Measurements from ENCODE around the gene DHDH.
"Not testable (repeated sequence)": the region's sequence is repeated elsewhere in the genome, so short reads cannot be mapped to it uniquely, and the experiment has no call there.

The DHDH gene

DNA sequence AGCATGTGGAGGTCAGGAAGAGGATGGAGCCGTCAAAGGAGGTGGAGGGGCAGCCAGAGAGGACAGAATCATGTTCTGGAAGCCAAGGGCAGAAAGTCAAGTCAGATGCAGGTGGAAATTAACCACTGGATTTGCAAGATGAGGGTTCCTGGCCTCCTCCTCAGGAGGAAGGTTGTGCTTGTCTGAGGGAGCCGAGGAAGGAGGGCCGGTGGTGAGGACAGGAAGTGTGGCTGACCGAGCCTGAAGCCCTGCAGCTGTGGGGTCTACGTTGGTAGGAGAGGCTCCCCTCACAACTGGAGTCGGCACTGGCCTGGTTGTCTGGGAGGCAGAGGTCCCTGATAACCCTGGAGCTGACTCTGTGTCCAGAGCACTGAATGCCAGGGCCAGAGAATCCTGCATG lies 15.4 kb upstream of the DHDH start:
- DNase-seq: no peak

DNA sequence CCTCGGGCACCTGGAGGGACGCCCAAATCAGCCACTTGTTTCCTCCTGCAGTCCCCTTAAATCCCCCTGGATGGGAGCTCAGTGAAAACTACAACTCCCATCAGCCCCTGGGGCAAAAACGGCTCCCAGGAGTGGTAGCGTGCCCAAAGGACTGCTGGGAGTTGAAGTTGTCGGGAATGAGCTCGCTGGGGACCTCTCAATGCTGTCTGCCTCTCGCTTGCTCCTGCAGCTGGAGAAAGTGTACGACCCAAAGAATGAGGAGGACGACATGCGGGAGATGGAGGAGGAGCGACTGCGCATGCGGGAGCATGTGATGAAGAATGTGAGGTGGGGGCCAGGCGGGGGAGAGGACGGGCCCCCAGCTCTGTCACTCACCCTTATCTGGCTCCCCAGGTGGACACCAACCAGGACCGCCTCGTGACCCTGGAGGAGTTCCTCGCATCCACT lies 14.7 kb upstream of the DHDH start:
- no peak for DNase-seq

DNA sequence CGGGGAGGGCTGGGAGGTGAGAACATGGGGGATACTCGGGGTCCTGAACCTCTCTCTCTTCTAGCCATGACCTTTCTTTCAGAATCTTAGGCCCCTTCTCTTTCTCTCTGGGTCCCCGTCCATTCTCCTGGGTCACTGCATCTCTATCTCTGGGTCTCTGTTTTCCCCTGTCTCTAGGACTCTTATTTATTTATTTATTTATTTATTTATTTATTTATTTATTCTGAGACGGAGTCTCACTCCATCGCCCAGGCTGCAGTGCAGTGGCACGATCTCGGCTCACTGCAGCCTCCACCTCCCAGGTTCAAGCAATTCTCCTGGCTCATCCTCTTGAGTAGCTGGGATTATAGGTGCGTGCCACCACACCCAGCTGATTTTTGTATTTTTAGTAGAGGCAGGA lies 14.2 kb upstream of the DHDH start:
- not testable (repeated sequence) for DNase-seq

DNA sequence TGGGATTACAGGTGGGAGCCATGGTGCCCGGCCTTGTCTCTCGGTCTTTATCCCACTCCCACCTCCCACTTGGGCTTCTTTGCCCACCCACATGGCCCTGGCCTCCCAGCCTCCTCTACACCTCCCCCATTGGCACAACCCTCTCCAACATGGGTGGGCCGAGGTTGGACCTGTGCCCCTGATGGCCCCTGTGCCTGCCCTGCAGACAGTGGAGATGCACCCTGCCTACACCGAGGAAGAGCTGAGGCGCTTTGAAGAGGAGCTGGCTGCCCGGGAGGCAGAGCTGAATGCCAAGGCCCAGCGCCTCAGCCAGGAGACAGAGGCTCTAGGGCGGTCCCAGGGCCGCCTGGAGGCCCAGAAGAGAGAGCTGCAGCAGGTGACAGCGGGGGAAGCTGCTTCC lies 12.6 kb upstream of the DHDH start:
- no peak for DNase-seq

DNA sequence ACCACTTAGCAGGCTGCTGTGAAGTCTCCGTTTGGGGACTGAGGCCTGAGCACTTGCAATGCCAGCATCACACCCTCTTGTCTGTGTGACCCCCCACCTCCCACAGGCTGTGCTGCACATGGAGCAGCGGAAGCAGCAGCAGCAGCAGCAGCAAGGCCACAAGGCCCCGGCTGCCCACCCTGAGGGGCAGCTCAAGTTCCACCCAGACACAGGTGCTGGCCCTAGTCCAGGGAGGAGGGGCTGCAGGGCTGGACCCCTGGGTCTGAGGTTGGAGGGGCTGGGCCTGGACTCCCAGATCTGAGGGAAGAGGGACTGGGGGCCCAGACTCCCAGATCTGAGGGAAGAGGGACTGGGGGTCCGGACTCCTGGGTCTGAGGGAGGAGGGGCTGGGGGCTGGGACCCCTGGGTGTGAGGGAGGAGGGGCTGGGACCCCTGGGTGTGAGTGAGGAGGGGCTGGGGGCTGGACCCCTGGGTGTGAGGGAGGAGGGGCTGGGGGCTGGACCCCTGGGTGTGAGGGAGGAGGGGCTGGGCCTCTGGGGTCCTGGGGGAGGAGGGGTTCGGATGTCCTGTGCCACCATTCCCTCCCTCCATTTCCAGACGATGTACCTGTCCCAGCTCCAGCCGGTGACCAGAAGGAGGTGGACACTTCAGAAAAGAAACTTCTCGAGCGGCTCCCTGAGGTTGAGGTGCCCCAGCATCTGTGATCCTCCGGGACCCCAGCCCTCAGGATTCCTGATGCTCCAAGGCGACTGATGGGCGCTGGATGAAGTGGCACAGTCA lies 11.6 kb upstream of the DHDH start:
- DNase-seq: no peak

DNA sequence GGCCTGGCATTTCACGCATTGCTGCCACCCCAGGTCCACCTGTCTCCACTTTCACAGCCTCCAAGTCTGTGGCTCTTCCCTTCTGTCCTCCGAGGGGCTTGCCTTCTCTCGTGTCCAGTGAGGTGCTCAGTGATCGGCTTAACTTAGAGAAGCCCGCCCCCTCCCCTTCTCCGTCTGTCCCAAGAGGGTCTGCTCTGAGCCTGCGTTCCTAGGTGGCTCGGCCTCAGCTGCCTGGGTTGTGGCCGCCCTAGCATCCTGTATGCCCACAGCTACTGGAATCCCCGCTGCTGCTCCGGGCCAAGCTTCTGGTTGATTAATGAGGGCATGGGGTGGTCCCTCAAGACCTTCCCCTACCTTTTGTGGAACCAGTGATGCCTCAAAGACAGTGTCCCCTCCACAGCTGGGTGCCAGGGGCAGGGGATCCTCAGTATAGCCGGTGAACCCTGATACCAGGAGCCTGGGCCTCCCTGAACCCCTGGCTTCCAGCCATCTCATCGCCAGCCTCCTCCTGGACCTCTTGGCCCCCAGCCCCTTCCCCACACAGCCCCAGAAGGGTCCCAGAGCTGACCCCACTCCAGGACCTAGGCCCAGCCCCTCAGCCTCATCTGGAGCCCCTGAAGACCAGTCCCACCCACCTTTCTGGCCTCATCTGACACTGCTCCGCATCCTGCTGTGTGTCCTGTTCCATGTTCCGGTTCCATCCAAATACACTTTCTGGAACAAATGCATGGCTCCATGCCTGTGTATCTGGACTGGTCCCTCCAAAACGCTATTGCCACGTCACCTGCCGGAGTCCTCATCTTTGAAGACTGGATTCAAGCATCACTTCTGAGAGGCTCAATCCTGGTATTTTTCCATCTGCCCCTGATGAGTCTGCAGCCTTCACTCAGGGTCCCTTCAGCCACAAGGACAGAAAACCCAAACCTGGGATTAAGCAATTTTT lies 10.7 kb upstream of the DHDH start:
- no peak for DNase-seq

DNA sequence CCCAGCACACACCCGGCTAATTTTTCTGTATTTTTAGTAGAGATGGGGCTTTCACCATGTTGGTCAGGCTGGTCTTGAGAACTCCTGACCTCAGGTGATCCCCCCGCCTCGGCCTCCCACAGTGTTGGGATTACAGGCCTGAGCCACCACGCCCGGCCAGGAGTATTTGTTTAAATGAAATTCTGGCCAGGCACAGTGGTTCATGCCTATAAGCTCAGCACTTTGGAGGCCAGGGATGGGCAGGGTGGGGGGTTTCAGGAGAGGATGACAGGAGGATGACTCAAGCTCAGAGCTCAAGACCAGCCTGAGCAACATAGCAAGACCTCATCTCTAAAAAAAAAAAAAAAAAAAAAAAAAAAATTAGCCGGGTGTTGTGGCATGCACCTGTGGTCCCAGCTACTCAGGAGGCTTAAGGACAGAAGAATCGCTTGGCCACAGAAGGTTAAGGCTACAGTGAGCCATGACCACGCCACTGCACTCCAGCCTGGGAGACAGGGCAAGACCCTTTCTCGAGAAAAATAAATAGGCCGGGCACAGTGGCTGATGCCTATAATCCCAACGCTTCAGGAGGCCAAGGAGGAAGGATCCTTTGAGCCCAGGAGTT lies 8.2 kb upstream of the DHDH start:
- no peak for DNase-seq

DNA sequence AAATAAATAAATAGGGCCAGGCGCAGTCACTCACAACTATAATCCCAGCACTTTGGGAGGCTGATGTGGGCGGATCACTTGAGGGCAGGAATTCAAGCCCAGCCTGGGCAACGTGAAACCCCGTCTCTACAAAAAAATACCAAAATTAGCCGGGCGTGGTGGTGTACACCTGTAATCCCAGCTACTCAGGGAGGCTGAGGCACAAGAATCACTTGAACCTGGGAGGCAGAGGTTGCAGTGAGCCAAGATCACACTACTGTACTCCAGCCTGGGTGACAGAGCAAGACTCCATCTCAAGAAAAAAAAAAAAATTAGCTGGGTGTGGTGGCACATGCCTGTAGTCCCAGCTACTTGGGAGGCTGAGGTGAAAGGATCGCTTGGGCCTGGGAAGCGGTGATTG lies 7.6 kb upstream of the DHDH start:
- not testable (repeated sequence) for DNase-seq

DNA sequence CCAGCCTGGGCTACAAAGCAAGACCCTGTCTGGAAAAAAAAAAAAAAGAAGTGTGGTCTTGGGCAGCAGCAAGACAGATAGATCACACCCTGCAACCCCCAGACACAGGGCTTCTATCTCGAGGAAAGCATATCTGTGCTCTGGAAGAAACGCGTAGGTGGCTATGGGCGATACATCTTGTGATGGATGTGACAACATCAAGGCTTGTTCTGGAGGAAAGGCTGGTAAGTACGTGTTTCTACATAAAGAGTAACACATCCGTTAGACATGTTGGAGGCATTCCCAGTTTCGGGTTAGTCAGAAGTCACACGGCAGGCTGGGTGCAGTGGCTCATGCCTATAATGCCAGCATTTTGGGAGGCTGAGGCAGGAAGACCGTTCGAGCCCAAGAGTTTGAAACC lies 6.6 kb upstream of the DHDH start:
- DNase-seq: no peak

DNA sequence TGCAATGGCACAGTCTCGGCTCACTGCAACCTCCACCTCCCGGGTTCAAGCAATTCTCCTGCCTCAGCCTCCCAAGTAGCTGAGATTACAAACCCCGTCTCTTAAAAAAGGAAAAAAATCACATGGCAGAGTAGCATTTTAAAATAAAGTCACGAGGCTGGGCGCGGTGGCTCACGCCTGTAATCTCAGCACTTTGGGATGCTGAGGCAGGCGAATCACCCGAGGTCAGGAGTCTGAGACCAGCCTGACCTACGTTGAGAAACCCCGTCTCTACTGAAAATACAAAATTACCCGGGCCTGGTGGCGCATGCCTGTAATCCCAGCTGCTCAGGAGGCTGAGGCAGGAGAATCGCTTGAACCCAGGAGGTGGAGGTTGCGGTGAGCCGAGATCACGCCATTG lies 5.8 kb upstream of the DHDH start:
- not testable (repeated sequence) for DNase-seq

DNA sequence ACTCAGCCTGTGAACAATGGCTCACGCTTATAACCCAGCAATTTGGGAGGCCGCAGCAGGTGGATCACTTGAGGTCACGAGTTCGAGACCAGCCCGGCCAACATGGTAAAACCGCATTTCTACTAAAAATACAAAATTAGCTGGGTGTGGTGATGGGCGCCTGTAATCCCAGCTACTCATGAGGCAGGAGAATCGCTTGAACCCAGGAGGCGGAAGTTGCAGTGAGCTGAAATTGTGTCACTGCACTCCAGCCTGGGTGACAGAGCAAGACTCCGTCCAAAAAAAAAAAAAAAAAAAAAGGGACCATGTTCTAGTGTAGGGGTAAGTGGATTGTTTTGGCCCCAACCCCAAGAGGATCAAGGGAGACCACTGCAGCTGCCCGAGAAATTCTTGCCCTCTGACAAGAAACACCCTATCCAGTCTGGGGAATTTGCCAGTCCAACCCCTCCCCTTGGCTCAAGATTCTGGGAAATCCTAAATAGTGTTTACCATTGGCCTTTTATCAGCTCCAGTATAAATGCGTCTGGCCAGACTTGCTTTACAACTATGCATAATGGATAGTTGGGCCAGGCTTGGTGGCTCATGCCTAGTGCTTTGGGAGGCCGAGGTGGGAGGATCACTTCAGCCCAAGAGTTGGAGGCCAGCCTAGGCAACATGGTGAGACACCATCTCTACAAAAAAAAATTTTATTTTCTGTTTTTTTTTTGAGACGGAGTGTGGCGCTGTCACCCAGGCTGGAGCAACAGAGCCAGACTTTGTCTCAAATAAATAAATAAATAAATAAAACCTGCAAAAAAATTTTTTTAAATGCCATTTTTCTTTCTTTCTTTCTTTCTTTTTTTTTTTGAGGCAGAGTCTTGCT lies 5.1 kb upstream of the DHDH start:
- DNase-seq: no peak

DNA sequence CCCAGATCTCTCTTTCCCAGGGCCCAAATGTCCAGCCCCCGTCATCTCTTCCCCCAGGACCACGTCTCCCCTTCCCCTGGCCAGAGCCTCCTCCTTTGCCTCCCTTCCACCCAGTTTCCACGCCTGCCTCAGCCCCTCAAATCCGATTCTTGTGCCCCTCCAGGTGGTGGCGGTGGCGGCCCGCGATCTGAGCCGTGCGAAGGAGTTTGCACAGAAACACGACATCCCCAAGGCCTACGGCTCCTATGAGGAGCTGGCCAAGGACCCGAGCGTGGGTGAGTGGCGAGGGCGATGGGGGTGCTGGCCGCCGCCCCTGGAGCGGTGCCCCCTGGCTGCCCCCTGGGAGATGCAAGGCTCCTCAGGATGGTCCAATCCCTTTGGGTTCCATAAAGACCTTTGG lies 1.3 kb downstream of the DHDH start:
- DNase-seq: no peak

DNA sequence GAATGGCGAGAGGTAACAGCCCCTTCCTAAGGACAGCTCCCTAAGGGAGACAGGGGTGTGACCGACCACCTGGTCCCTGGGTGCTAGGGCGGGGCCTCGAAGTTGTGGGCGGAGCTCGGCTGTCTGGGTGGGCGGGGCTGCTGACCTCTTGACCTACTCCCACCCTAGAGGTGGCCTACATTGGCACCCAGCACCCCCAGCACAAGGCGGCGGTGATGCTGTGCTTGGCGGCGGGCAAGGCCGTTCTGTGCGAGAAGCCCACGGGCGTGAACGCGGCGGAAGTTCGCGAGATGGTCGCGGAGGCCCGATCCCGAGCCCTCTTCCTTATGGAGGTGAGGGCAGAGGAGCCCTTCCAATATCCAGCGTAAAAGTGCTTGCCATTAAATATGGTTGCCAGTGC lies 2.4 kb downstream of the DHDH start:
- no peak for DNase-seq

DNA sequence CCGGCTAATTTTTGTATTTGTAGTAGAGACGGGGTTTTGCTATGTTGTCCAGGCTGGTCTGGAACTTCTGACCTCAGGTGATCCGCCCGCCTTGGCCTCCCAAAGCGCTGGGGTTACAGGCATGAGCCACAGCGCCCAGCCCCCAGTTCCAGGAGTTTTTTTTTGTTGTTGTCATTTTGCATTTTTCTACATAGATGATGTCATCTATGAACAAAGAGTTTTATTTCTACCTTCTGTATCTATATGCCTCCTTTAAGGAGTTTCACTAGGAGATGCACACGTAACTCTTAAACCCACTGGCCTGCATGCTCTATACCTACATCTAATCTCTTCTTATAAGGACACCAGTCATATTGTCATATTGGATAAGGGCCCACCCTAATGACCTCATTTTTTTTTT lies 4.8 kb downstream of the DHDH start:
- no peak for DNase-seq

DNA sequence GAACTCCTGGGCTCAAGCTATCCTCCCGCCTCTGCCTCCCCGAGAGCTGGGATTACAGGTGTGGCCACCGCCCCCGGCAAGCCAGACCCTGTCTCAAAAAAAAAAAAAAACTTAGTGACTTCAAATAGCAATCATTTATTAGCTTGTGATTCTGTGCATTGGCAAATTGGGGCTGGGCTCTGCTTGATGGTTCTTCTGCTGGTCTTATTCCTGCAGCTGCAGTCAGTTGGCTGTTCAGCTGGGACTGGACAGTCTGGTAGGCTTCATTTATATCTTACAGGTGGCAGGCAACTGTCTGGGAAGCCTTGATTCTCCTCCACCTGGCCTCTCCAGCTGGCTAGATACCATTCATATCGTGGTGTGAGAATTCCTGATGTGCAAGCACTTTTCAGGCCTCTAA lies 7.4 kb downstream of the DHDH start:
- no peak for DNase-seq

DNA sequence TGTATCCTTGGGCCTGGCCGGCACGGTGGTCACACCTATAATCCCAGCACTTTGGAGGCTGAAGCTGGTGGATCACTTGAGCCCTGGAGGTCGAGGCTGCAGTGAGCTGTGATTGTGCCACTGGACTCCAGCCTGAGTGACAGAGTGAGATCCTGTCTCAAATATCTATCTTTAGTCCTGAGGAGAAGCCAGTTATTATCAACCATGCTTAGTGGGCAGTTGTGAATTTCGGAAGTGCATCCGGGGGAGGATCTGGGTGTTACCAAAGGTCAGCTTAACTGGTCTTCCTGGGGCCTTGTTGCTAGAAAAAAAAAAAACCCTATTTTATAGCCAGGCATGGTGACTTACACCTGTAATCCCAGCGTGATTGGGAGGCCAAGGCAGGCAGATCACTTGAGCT lies 9.6 kb downstream of the DHDH start:
- DNase-seq: no peak

DNA sequence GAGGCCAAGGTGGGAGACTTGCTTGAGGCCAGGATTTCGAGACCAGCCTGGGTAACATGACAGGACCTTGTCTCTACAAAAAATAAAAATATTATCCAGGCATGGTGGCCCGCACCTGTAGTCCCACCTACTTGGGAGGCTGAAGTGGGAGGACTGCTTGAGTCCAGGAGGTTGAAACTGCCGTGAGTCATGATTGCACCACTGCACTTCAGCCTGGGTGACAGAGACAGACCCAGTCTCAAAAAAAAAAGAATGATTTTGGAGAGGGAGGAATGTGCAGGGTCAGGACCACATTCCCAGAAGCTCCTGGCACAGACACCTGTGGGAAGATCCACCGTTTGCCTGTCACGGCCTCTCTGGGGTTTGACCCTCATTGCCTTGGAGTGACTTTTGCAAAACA lies 11.9 kb downstream of the DHDH start:
- DNase-seq: no peak

DNA sequence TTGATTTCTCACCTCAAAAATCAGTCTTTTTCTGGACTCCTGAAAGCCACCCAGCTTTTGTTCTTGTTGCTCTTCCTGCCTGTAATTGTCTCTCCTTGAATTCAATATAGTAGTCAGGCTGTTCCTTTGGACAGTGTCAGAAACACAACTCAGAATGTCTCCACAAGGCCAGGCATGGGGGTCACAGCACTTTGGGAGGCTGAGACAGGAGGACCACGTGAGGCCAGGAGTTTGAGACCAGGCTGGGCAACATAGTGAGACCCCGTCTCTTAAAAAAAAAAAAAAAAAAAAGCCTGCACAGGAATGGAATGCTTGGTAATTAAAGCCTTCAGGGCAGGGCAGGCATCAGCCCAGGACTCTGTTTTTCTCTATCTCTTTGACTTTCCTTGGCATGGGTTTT lies 12.3 kb downstream of the DHDH start:
- DNase-seq: no peak

DNA sequence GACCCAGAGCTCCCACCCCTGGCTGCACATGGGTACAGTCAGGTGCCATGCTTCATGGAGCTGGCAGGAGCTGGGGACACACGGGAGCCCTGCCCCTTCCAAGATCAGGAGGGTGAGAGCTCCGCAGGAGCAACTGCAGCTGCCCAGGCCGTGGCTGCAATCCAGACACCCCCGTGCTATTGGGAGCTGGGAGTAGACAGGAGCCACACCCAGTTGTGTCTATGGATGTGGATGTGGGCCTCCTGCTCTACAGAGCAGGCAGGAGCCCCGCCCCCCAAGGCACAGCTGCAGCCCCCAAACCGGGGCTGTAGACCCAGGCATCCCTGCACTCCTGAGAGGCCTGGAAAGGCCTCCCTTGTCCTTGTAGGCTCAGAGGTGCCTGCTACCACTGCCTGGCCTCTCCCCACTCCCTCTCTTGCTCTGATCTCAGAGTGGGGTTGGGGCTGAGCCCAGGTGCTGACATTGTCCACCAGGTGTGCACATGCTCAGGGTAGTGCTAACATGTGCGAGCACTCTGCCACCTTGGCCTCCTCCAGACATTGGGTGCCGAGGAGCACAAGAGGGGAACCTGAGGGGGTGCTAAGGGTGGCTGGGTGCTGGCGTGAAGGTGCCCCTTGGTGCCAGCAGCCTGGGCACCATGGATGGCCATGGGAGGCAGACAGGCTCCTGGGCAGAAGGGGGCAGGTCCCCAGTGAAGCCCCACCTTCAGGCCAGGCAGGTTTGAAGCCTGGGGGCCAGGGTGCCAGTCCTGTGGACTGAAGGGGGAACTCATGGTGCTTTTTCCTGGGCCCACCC lies 13.2 kb downstream of the DHDH start:
- no peak for DNase-seq

DNA sequence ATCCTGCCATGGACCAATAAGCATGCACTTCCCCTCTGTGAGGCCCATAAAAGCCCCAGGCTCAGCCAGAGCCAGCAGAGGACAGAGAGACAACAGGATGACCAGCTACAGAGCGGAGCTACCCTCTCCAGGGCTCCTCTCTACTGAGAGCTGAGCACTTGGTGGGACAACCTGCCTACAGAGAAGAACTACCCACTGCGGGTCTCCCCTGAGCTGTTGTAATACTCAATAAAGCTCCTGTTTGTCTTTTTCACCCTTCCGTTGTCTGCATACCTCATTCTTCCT lies 13.7 kb downstream of the DHDH start:
- DNase-seq: no peak

DNA sequence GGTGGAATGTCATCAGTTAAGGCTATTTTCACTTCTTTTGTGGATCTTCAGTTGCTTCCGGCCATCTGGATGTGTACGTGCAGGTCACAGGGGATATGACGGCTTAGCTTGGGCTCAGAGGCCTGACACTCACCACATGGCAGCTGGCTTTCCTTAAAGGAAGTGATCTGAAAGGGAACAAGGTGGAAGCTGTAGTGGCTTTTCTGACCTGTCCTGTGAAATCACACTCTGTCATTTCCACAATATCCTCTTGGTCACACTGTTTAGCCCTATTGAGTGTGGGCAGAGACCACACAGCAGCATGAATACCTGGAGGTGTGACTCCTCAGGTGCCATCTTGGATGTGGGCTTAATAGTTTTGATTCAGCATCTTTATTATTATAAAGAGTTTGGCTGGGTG lies 16.7 kb downstream of the DHDH start:
- no peak for DNase-seq

DNA sequence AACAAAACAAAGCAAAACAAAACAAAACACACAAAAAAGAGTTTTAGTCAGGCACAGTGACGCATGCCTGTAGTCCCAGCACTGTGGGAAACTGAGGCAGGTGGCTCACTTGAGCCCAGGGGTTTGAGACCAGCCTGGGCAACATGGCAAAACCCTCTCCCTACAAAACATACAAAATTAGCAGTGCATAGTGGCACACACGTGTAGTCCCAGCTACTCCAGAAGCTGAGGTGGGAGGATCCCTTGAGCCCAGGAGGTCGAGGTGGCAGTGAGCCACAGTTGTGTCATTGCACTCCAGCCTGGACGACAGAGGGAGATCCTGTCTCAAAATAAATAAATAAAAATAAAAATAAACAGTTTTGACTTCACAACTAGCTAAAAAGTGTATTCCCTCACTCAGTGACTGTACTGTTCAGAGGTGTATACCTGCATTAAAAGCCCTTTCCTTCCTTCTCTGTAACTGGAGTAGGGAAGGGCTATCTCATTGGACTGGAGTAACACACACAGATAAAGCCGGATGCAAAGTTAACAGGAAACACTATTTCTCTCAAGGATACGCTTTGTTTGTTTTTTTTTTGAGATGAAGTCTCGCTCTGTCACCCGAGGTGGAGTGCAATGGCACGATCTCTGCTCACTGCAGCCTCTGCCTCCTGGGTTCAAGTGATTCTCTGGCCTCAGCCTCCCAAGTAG lies 17.5 kb downstream of the DHDH start:
- DNase-seq: no peak

Measured in SHP77 treated with DMSO at 0.1 percent for 48 hours (cell line).